Prostate gland (tissue), 2 donors: ENCODE data around the gene HMOX2. TPM values are rescaled to one million over a fixed set of nuclear protein-coding genes. Genes with fewer than 3 reads are reported as not detected.

Experiments
- DNase-seq: peaks from one replicate; pipeline ENCODE4 v3.0.0-alpha.2; 2019; ENCODE audit warnings: low spot score
- H3K27ac ChIP-seq, 2 donors: fragments of 200-600 bp; sonication (generic); 2 replicates each; pipeline ENCODE4 v1.5.1; 2017 to 2019
- H3K27me3 ChIP-seq: fragments of 200-600 bp; sonication (generic); replicated peaks from 2 replicates; pipeline ENCODE4 v1.5.1; 2019; ENCODE audit not compliant: insufficient read depth
- H3K36me3 ChIP-seq, 2 donors: fragments of 200-600 bp; sonication (generic); 1 replicate in 1 of 2; 2 replicates in 1 of 2; pipeline versions ENCODE4 v1.5.1 to v1.8.1; 2017 to 2019
- H3K4me1 ChIP-seq: fragments of 200-600 bp; sonication (generic); replicated peaks from 2 replicates; pipeline ENCODE4 v1.5.1; 2019
- H3K4me3 ChIP-seq, 2 donors: fragments of 200-600 bp; sonication (generic); 2 replicates each; pipeline ENCODE4 v1.5.1; 2017 to 2019
- H3K9me3 ChIP-seq: fragments of 200-600 bp; sonication (generic); 2 replicates; pipeline ENCODE4 v1.5.1; 2017
- POLR2A ChIP-seq: fragments of 450-650 bp; IDR thresholded peaks from one replicate; pipeline ENCODE4 v1.6.1; 2016; ENCODE audit warnings: antibody characterized with exemption, mild to moderate bottlenecking
- POLR2AphosphoS5 ChIP-seq: sonication (generic); formaldehyde crosslinking; IDR thresholded peaks from one replicate; pipeline ENCODE4 v1.6.1; 2017; ENCODE audit warnings: antibody characterized with exemption
- WGBS: methylation state at CpG from one replicate; pipeline ENCODE4 v1.1.5; 2018; 5-methylcytosine and 5-hydroxymethylcytosine counted together
- intact Hi-C: fragments of 100-400 bp; cut with DNase I; formaldehyde crosslinking; loops from one replicate; pipeline ENCODE4 v1.14.2; 2022
- total RNA-seq, 2 donors: library from RNA; depleted of rRNA; stranded (reverse); fragments of >200 nt; gene quantifications; one replicate each; pipeline ENCODE4 v1.1.0, GENCODE V29; 2016
- TF ChIP-seq, protein P1 (sequence below), 4 experiments: fragments of 200-600 bp in 2 of 4; fragments of 450-650 bp in 2 of 4; sonication (generic) in 2 of 4; IDR thresholded peaks; 1 replicate in 3 of 4; 2 replicates in 1 of 4; pipeline ENCODE4 v1.5.1; 2016 to 2019; ENCODE audit warnings: antibody characterized with exemption in 4 of 4, mild to moderate bottlenecking in 2 of 4, moderate library complexity in 2 of 4

Gene HMOX2
- total RNA-seq, 2 donors from 2014 or later, result 39.9 to 70.8 TPM

DNA sequence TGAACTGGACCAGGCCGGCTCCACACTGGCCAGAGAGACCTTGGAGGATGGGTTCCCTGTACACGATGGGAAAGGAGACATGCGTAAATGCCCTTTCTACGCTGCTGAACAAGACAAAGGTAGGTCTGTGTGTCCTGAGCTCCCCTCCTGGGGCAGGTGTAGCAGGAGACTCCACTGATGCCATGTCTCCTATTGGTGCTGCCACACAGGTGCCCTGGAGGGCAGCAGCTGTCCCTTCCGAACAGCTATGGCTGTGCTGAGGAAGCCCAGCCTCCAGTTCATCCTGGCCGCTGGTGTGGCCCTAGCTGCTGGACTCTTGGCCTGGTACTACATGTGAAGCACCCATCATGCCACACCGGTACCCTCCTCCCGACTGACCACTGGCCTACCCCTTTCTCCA lies 33.2 kb downstream of the HMOX2 start:
- Histone ChIP-seq H3K9me3 (no peaks in the 10 kb centered on the region), H3K4me3 (no peak overlapping the region), H3K27ac (no peak overlapping the region), H3K4me1 (no peaks in the 10 kb centered on the region), H3K36me3 (no peaks in the 10 kb centered on the region), H3K27me3 (no peaks in the 10 kb centered on the region)
- intact Hi-C loops, result loop anchor here (5.0 to 10.0 kb wide), 2 partner anchors 78 to 445 kb away; partner anchors contain the start of gene SEC14L5
- DNase-seq, result no peak
- WGBS, result 90% methylated on average over 8 of the region's 8 CpGs
- TF ChIP-seq, protein P1, sequence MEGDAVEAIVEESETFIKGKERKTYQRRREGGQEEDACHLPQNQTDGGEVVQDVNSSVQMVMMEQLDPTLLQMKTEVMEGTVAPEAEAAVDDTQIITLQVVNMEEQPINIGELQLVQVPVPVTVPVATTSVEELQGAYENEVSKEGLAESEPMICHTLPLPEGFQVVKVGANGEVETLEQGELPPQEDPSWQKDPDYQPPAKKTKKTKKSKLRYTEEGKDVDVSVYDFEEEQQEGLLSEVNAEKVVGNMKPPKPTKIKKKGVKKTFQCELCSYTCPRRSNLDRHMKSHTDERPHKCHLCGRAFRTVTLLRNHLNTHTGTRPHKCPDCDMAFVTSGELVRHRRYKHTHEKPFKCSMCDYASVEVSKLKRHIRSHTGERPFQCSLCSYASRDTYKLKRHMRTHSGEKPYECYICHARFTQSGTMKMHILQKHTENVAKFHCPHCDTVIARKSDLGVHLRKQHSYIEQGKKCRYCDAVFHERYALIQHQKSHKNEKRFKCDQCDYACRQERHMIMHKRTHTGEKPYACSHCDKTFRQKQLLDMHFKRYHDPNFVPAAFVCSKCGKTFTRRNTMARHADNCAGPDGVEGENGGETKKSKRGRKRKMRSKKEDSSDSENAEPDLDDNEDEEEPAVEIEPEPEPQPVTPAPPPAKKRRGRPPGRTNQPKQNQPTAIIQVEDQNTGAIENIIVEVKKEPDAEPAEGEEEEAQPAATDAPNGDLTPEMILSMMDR (IDR thresholded peaks at IDR 0.05), result no peak
- TF ChIP-seq POLR2A (no peak), POLR2AphosphoS5 (no peak)

DNA sequence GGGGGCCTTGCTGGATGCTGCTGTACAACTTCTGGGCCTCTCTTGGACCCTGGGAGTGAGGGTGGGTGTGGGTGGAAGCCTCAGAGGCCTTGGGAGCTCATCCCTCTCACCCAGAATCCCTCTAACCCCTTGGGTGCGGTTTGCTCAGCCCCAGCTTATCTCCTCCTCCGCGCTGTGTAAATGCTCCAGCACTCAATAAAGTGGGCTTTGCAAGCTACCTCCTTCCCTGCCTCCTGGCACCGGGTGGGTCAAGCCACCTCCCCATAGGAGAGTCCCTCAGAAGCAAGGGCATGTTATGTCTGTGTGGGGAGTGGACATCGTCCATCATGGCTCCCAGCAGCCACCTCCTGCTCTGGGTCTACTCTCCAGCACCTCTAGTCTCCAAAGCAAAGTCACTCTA lies 33.9 kb downstream of the HMOX2 start:
- TF ChIP-seq, protein P1 (IDR thresholded peaks at IDR 0.05), result no peak
- TF ChIP-seq POLR2A (no peak), POLR2AphosphoS5 (no peak)
- Histone ChIP-seq H3K36me3 (no peaks in the 10 kb centered on the region), H3K27ac (no peak overlapping the region), H3K27me3 (no peaks in the 10 kb centered on the region), H3K9me3 (no peaks in the 10 kb centered on the region), H3K4me1 (no peaks in the 10 kb centered on the region), H3K4me3 (no peak overlapping the region)
- no peak for DNase-seq
- intact Hi-C loops, result no loop called here
- 73% methylated on average over 5 of the region's 5 CpGs for WGBS

DNA sequence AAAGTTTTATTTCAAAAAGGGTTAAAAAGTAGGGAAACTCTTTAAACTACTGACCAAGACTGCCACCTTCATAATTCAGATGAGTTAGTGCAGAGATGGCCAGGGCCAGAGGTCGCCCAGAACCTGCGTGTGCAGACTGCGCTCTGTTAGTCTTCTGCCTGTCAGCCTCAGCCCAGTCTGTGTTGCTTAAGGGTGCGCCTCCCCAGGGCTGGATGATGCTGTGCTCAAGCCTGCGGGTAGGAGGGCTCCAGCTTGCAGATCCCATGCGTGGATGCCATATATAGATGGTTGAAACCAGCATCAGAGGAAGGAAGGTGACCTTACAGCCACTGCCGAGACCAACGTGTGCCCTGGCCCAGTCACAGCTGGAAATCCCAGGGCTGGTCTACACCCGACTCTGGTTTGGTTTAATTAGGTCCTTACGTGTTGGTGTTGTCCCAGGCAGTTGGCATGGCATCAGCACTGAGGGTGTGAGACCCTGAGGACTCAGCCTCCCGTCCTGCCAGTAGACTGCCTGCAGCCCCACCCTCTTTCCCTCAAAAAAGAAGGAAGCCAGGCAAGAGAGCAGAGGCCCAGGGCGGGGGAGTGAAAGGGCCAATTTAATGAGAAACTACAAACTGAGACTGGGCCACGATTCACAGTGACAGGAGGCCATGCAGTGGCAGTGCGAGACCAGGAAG lies 34.7 kb downstream of the HMOX2 start:
- TF ChIP-seq POLR2A (no peak), POLR2AphosphoS5 (no peak)
- TF ChIP-seq, protein P1 (IDR thresholded peaks at IDR 0.05), result no peak
- no peak overlapping the region for H3K27ac ChIP-seq
- H3K4me1 ChIP-seq, result no peaks in the 10 kb centered on the region
- 72% methylated on average over 11 of the region's 14 CpGs for WGBS
- H3K9me3 ChIP-seq, result no peaks in the 10 kb centered on the region
- no peaks in the 10 kb centered on the region for H3K36me3 ChIP-seq
- DNase-seq, result no peak
- no peak overlapping the region for H3K4me3 ChIP-seq
- intact Hi-C loops, result no loop called here
- H3K27me3 ChIP-seq, result no peaks in the 10 kb centered on the region

DNA sequence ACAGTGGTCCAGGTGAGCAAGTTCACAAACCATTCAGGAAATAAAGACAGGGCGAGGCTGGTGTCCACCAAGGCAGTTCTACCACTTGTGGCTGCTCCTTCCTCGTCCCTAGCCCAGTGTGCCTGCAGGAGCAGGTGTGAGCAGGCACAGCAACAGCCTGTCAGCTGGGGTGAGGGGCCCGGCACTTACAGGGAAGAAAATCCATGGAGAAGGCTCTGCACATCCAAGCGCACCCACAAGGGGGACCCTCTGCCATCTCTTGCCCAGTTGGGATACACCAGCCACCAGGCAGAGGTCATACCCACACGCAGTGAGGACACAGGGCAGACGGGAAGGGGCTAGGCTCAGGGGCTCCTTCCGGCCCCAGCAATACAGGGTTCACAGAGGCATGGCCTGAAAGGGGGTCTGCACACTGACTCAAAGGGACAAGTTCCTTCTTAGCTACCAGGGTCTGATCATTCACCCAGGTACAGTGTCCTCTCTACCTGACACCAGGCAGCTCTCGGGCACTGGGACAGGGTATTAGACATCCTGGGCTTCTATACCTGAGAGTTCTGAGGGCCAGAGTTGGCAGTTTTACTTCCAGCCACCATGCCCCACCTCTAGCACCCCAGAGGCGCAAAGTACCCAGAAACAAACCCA lies 35.4 kb downstream of the HMOX2 start:
- intact Hi-C loops, result no loop called here
- Histone ChIP-seq H3K27me3 (no peaks in the 10 kb centered on the region), H3K27ac (no peak overlapping the region), H3K9me3 (no peaks in the 10 kb centered on the region), H3K4me1 (no peaks in the 10 kb centered on the region), H3K4me3 (no peak overlapping the region), H3K36me3 (no peaks in the 10 kb centered on the region)
- TF ChIP-seq, protein P1 (IDR thresholded peaks at IDR 0.05), result peak in 2 of 4 experiments; percentile 54 to 73
- TF ChIP-seq POLR2AphosphoS5, result no peak
- no peak for TF ChIP-seq POLR2A
- WGBS, result 56% methylated on average over 9 of the region's 9 CpGs
- peak; percentile 48 for DNase-seq

DNA sequence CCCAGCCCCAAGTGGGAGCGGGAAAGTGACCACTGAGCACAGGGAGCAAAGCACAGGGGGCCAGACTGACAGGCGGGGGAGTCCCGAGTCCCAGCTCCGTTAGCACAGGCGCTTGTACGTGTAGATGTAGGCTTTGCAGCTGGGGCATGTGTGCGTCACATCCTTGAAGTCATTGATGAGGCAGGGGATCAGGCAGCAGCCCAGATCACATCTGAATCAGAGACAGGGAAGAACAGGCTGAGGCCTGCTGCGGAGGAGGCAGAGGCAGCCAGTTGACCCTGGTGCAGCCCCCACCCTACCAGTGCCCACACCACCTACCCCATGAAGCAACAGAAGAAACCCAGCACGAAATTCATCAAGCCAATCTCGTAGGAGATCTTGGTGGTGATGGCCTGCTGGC lies 36.3 kb downstream of the HMOX2 start:
- Histone ChIP-seq H3K36me3 (no peaks in the 10 kb centered on the region), H3K4me3 (no peak overlapping the region), H3K27me3 (no peaks in the 10 kb centered on the region), H3K9me3 (no peaks in the 10 kb centered on the region), H3K27ac (no peak overlapping the region), H3K4me1 (no peaks in the 10 kb centered on the region)
- TF ChIP-seq, protein P1 (IDR thresholded peaks at IDR 0.05), result no peak
- TF ChIP-seq POLR2AphosphoS5 (no peak), POLR2A (no peak)
- intact Hi-C loops, result no loop called here
- WGBS, result 85% methylated on average over 10 of the region's 10 CpGs
- no peak for DNase-seq
